OCI-M2 (cell line): Measurements from ENCODE around the gene CACNG8.

Experiments
- DNase-seq: peaks from one replicate; lab custom pipeline; 2025; ENCODE audit not compliant: unreplicated experiment; lab: John Stamatoyannopoulos, UW

The CACNG8 gene

GRCh38 chr19:53961523-53962356, 997 bp upstream of the CACNG8 start:
- DNase-seq = no peak

- DNase-seq = no peak
Observed at GRCh38 chr19:53965091-53965490, 2.4 kb downstream of the CACNG8 start.

- no peak for DNase-seq
Observed at GRCh38 chr19:53966931-53967330, 4.2 kb downstream of the CACNG8 start.

GRCh38 chr19:53969366-53969765, 6.6 kb downstream of the CACNG8 start:
- DNase-seq = no peak

- peak; percentile 42 for DNase-seq
Observed at GRCh38 chr19:53971673-53972072, 8.9 kb downstream of the CACNG8 start.

GRCh38 chr19:53977429-53977990, 14.8 kb downstream of the CACNG8 start:
- DNase-seq = peak; percentile 47

GRCh38 chr19:53977991-53978731, 15.4 kb downstream of the CACNG8 start:
- DNase-seq = peak; percentile 83

- no peak for DNase-seq
Observed at GRCh38 chr19:53978975-53979801, 16.5 kb downstream of the CACNG8 start.

- DNase-seq = no peak
Observed at GRCh38 chr19:53980539-53981375, 18.0 kb downstream of the CACNG8 start.

GRCh38 chr19:53981376-53981951, 18.7 kb downstream of the CACNG8 start:
- no peak for DNase-seq

- DNase-seq = no peak
Observed at GRCh38 chr19:53982001-53982451, 19.3 kb downstream of the CACNG8 start.

- DNase-seq = no peak
Observed at GRCh38 chr19:53982611-53983010, 19.9 kb downstream of the CACNG8 start.

- no peak for DNase-seq
Observed at GRCh38 chr19:53983457-53984289, 20.9 kb downstream of the CACNG8 start.

- no peak for DNase-seq
Observed at GRCh38 chr19:53985863-53986262, 23.1 kb downstream of the CACNG8 start.

GRCh38 chr19:53988981-53989380, 26.2 kb downstream of the CACNG8 start:
- no peak for DNase-seq

GRCh38 chr19:53989600-53990533, 27.1 kb downstream of the CACNG8 start:
- no peak for DNase-seq

GRCh38 chr19:53991224-53992113, 28.7 kb downstream of the CACNG8 start, which contains the start of gene CACNG6:
TSS of gene CACNG6 (plus strand) at chr19:53991637. CDS start at chr19:53992878, 1,241 bp downstream.
- DNase-seq = no peak
